Activated naive CD8-positive, alpha-beta T cell treated with anti-CD3 and anti-CD28 coated beads, Interleukin-2, amount 50 U/mL, for 24 hours (primary cell): ENCODE measurements around the gene PPFIBP1.

Source experiments
- ATAC-seq: fragments of 150-1000 bp; cut with Tn5 transposase; one replicate; pipeline ENCODE4 v1.10.0; 2021
- DNase-seq: peaks from one replicate; pipeline ENCODE4 v3.0.0; 2021
- H3K27ac Mint-ChIP-seq: one replicate; pipeline ENCODE4 v1.8.0; 2021; ENCODE audit warnings: mild to moderate bottlenecking, mixed read lengths
- H3K27me3 Mint-ChIP-seq: one replicate; pipeline ENCODE4 v1.8.0; 2021; ENCODE audit warnings: mixed read lengths
- H3K36me3 Mint-ChIP-seq: one replicate; pipeline ENCODE4 v1.8.0; 2021; ENCODE audit warnings: low read depth, mixed read lengths
- H3K4me1 Mint-ChIP-seq: one replicate; pipeline ENCODE4 v1.8.0; 2021; ENCODE audit warnings: mixed read lengths
- H3K4me3 Mint-ChIP-seq: one replicate; pipeline ENCODE4 v1.8.0; 2021; ENCODE audit warnings: mild to moderate bottlenecking, moderate library complexity, mixed read lengths
- H3K9me3 Mint-ChIP-seq: one replicate; pipeline ENCODE4 v1.8.0; 2021; ENCODE audit warnings: mixed read lengths

Gene PPFIBP1

DNA sequence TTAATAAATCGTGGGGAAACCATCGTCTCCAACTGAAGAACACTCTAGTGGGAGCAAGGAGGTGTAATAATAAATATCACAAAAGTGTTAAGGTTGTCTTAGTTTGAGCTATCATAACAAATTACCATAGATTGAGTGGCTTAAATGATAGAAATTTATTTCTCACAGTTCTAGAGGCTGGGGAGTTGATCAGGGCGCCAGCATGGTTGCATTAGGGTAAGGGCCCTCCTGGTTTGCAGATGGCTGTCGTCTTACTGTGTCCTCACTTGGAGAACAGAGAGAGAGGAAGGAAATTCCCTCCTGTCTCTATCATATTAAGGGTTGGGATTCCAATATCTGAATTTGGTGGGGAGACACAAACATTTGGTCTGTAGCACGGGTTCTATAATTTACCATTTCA, 219.6 kb downstream of the PPFIBP1 start:
- no peak for DNase-seq
- H3K9me3 Mint-ChIP-seq: no peaks in the 10 kb centered on the region
- H3K27ac Mint-ChIP-seq: no peak overlapping the region
- ATAC-seq: no peak
- peaks cover 51% of the 10 kb centered on the region for H3K36me3 Mint-ChIP-seq
- H3K27me3 Mint-ChIP-seq: no peaks in the 10 kb centered on the region
- peaks cover 4% of the 10 kb centered on the region for H3K4me1 Mint-ChIP-seq
- H3K4me3 Mint-ChIP-seq: no peak overlapping the region
